Measurements from ENCODE around the gene TMEM175.

Gene TMEM175

GRCh38 chr4:907691-908425 is 24.4 kb upstream of the TMEM175 start:
- H3K79me1 ChIP-seq (ENCODE audit: low read length): no peaks in the 10 kb centered on the region
- no peak overlapping the region for H3K18ac ChIP-seq (ENCODE audit: low read length)
- peaks cover 42 to 46% of the 10 kb centered on the region in 2 experiments for H3K36me3 ChIP-seq (ENCODE audit: control insufficient read depth in 1 of 2, insufficient read depth in 2 of 2, low read length in 2 of 2)
- H2BK12ac ChIP-seq (ENCODE audit: low read length): no peak overlapping the region
- H3K4me3 ChIP-seq (ENCODE audit: low read depth, low read length): no peak overlapping the region
- H3K4me1 ChIP-seq (ENCODE audit: control insufficient read depth in 1 of 2, insufficient read depth in 2 of 2, low read length in 2 of 2): no peaks in the 10 kb centered on the region
- no peaks in the 10 kb centered on the region for H3K79me2 ChIP-seq (ENCODE audit: control insufficient read depth, insufficient read depth, low read length, poor library complexity)
- no peak overlapping the region for H3K14ac ChIP-seq (ENCODE audit: low read length)
- H4K12ac ChIP-seq (ENCODE audit: low read depth, low read length): no peak overlapping the region
- no peak overlapping the region for H3K9ac ChIP-seq (ENCODE audit: low read length)
- no peaks in the 10 kb centered on the region for H3K27me3 ChIP-seq (ENCODE audit: insufficient read depth, low read length)
- WGBS (ENCODE audit: extremely low coverage, insufficient coverage, insufficient read length): no CpG with 5 or more reads among the region's 35 CpGs
- H3K23ac ChIP-seq (ENCODE audit: low read length): no peak overlapping the region
- no peak for DNase-seq
- no peak overlapping the region for H3K4ac ChIP-seq (ENCODE audit: low read depth, low read length)
- H2AK5ac ChIP-seq (ENCODE audit: low read length): no peak overlapping the region
- no peak overlapping the region for H3K4me2 ChIP-seq (ENCODE audit: low read length)
- no peak overlapping the region for H3K27ac ChIP-seq (ENCODE audit: low read depth, low read length)
- no peak overlapping the region for H2AFZ ChIP-seq (ENCODE audit: insufficient read depth, low read length, poor library complexity)
- H2BK120ac ChIP-seq (ENCODE audit: insufficient read depth, low read length, poor library complexity): no peak overlapping the region
- no peak overlapping the region for H4K8ac ChIP-seq (ENCODE audit: low read depth, low read length)
- peaks cover 8% of the 10 kb centered on the region for H3K9me3 ChIP-seq (ENCODE audit: insufficient read depth, low read depth, low read length)
- no peak overlapping the region for H4K91ac ChIP-seq (ENCODE audit: low read depth, low read length)
- H2BK5ac ChIP-seq (ENCODE audit: low read depth, low read length, poor library complexity): no peak overlapping the region

GRCh38 chr4:909131-909571 is 23.1 kb upstream of the TMEM175 start:
- Histone ChIP-seq H3K18ac (ENCODE audit: low read length) (no peak overlapping the region), H3K4me1 (ENCODE audit: control insufficient read depth in 1 of 2, insufficient read depth in 2 of 2, low read length in 2 of 2) (no peaks in the 10 kb centered on the region), H4K12ac (ENCODE audit: low read depth, low read length) (no peak overlapping the region), H2BK12ac (ENCODE audit: low read length) (no peak overlapping the region), H2BK5ac (ENCODE audit: low read depth, low read length, poor library complexity) (no peak overlapping the region), H3K27me3 (ENCODE audit: insufficient read depth, low read length) (no peaks in the 10 kb centered on the region), H3K14ac (ENCODE audit: low read length) (no peak overlapping the region), H4K91ac (ENCODE audit: low read depth, low read length) (no peak overlapping the region), H3K36me3 (ENCODE audit: control insufficient read depth in 1 of 2, insufficient read depth in 2 of 2, low read length in 2 of 2) (peaks cover 32 to 35% of the 10 kb centered on the region in 2 experiments), H2AFZ (ENCODE audit: insufficient read depth, low read length, poor library complexity) (no peak overlapping the region), H2BK120ac (ENCODE audit: insufficient read depth, low read length, poor library complexity) (no peak overlapping the region), H2AK5ac (ENCODE audit: low read length) (no peak overlapping the region), H3K4me2 (ENCODE audit: low read length) (no peak overlapping the region), H3K9ac (ENCODE audit: low read length) (no peak overlapping the region), H3K4me3 (ENCODE audit: low read depth, low read length) (no peak overlapping the region), H3K4ac (ENCODE audit: low read depth, low read length) (no peak overlapping the region), H3K23ac (ENCODE audit: low read length) (no peak overlapping the region), H3K27ac (ENCODE audit: low read depth, low read length) (no peak overlapping the region), H4K8ac (ENCODE audit: low read depth, low read length) (no peak overlapping the region), H3K79me1 (ENCODE audit: low read length) (no peaks in the 10 kb centered on the region), H3K79me2 (ENCODE audit: control insufficient read depth, insufficient read depth, low read length, poor library complexity) (peaks cover under 1% of the 10 kb centered on the region), H3K9me3 (ENCODE audit: insufficient read depth, low read depth, low read length) (peaks cover 8% of the 10 kb centered on the region)
- WGBS (ENCODE audit: extremely low coverage, insufficient coverage, insufficient read length): no CpG with 5 or more reads among the region's 26 CpGs
- no peak for DNase-seq

- Histone ChIP-seq H4K91ac (ENCODE audit: low read depth, low read length) (no peak overlapping the region), H3K79me1 (ENCODE audit: low read length) (no peaks in the 10 kb centered on the region), H2AK5ac (ENCODE audit: low read length) (no peak overlapping the region), H2BK5ac (ENCODE audit: low read depth, low read length, poor library complexity) (no peak overlapping the region), H3K36me3 (ENCODE audit: control insufficient read depth in 1 of 2, insufficient read depth in 2 of 2, low read length in 2 of 2) (peaks cover 28 to 35% of the 10 kb centered on the region in 2 experiments), H3K27me3 (ENCODE audit: insufficient read depth, low read length) (no peaks in the 10 kb centered on the region), H4K12ac (ENCODE audit: low read depth, low read length) (no peak overlapping the region), H3K4me2 (ENCODE audit: low read length) (no peak overlapping the region), H3K18ac (ENCODE audit: low read length) (no peak overlapping the region), H4K8ac (ENCODE audit: low read depth, low read length) (no peak overlapping the region), H3K79me2 (ENCODE audit: control insufficient read depth, insufficient read depth, low read length, poor library complexity) (peaks cover 6% of the 10 kb centered on the region), H2AFZ (ENCODE audit: insufficient read depth, low read length, poor library complexity) (no peak overlapping the region), H3K9me3 (ENCODE audit: insufficient read depth, low read depth, low read length) (peaks cover 8% of the 10 kb centered on the region), H3K9ac (ENCODE audit: low read length) (no peak overlapping the region), H3K4ac (ENCODE audit: low read depth, low read length) (no peak overlapping the region), H3K14ac (ENCODE audit: low read length) (no peak overlapping the region), H3K23ac (ENCODE audit: low read length) (no peak overlapping the region), H2BK12ac (ENCODE audit: low read length) (no peak overlapping the region), H2BK120ac (ENCODE audit: insufficient read depth, low read length, poor library complexity) (no peak overlapping the region), H3K27ac (ENCODE audit: low read depth, low read length) (no peak overlapping the region), H3K4me1 (ENCODE audit: control insufficient read depth in 1 of 2, insufficient read depth in 2 of 2, low read length in 2 of 2) (no peaks in the 10 kb centered on the region), H3K4me3 (ENCODE audit: low read depth, low read length) (no peak overlapping the region)
- no CpG with 5 or more reads among the region's 12 CpGs for WGBS (ENCODE audit: extremely low coverage, insufficient coverage, insufficient read length)
- DNase-seq: no peak
These were observed 22.4 kb upstream of the TMEM175 start for GRCh38 chr4:909821-910220.

- Histone ChIP-seq H3K4ac (ENCODE audit: low read depth, low read length) (no peak overlapping the region), H3K36me3 (ENCODE audit: control insufficient read depth in 1 of 2, insufficient read depth in 2 of 2, low read length in 2 of 2) (peaks cover 27 to 35% of the 10 kb centered on the region in 2 experiments), H2BK12ac (ENCODE audit: low read length) (no peak overlapping the region), H3K27me3 (ENCODE audit: insufficient read depth, low read length) (no peaks in the 10 kb centered on the region), H2AFZ (ENCODE audit: insufficient read depth, low read length, poor library complexity) (no peak overlapping the region), H3K4me3 (ENCODE audit: low read depth, low read length) (no peak overlapping the region), H2AK5ac (ENCODE audit: low read length) (no peak overlapping the region), H3K9ac (ENCODE audit: low read length) (no peak overlapping the region), H3K27ac (ENCODE audit: low read depth, low read length) (no peak overlapping the region), H3K18ac (ENCODE audit: low read length) (no peak overlapping the region), H3K4me2 (ENCODE audit: low read length) (no peak overlapping the region), H4K91ac (ENCODE audit: low read depth, low read length) (no peak overlapping the region), H3K4me1 (ENCODE audit: control insufficient read depth in 1 of 2, insufficient read depth in 2 of 2, low read length in 2 of 2) (no peaks in the 10 kb centered on the region), H3K79me1 (ENCODE audit: low read length) (no peaks in the 10 kb centered on the region), H2BK5ac (ENCODE audit: low read depth, low read length, poor library complexity) (no peak overlapping the region), H2BK120ac (ENCODE audit: insufficient read depth, low read length, poor library complexity) (no peak overlapping the region), H3K79me2 (ENCODE audit: control insufficient read depth, insufficient read depth, low read length, poor library complexity) (peaks cover 9% of the 10 kb centered on the region), H4K8ac (ENCODE audit: low read depth, low read length) (no peak overlapping the region), H3K9me3 (ENCODE audit: insufficient read depth, low read depth, low read length) (peaks cover 5% of the 10 kb centered on the region), H4K12ac (ENCODE audit: low read depth, low read length) (no peak overlapping the region), H3K14ac (ENCODE audit: low read length) (no peak overlapping the region), H3K23ac (ENCODE audit: low read length) (no peak overlapping the region)
- WGBS (ENCODE audit: extremely low coverage, insufficient coverage, insufficient read length): no CpG with 5 or more reads among the region's 26 CpGs
- no peak for DNase-seq
These were observed 21.7 kb upstream of the TMEM175 start for GRCh38 chr4:910366-911091.
